Sigmoid colon (tissue), 4 donors: ENCODE data around the gene MUC16.

Experiments
- CTCF ChIP-seq, 4 experiments: fragments of 450-650 bp in 3 of 4; fragments of 200-600 bp in 1 of 4; IDR thresholded peaks; one replicate each; pipeline ENCODE4 v1.5.1; 2016 to 2019; ENCODE audit warnings: antibody characterized with exemption in 4 of 4, mild to moderate bottlenecking in 3 of 4, moderate library complexity in 2 of 4
- EP300 ChIP-seq, 4 donors: sonication (generic); formaldehyde crosslinking; IDR thresholded peaks; one replicate each; pipeline ENCODE4 v1.6.1; 2017; ENCODE audit warnings: antibody characterized with exemption in 4 of 4

DNA sequence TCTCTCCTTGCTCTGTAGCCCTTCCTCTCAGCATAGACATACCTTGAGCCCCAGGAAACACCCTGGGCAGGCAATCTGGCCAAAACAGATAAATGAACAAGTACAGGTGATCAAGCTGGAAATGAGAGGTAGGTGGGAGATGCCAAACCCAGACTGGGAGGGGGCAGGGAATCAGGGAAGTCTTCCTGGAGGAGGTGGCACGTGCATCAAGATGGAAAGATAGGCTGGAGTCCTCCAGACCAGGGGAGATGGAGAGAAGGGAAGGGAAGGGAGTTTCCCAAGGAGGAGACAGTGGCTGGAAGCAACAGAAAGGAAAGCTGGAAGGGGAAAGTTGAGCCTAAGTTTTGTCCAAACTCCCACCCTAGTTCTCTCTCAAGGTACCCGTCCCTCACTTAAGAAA lies 1.7 kb upstream of the MUC16 start:
- TF ChIP-seq CTCF (IDR thresholded peaks at IDR 0.05) (no peak), EP300 (IDR thresholded peaks at IDR 0.05) (no peak)
